Activated effector memory CD4-positive, alpha-beta T cell treated with Interleukin-2 at 50 U/mL for 16 hours (primary cell): ENCODE results near the gene DCP2.

Source experiments
- DNase-seq: peaks from one replicate; pipeline ENCODE4 v3.0.0-alpha.2; 2020

DCP2 gene

GRCh38 chr5:113024076-113024697 is 47.6 kb downstream of the DCP2 start:
- DNase-seq: no peak

- DNase-seq: no peak
Measured at GRCh38 chr5:113025596-113025995, 49.0 kb downstream of the DCP2 start.

DNA sequence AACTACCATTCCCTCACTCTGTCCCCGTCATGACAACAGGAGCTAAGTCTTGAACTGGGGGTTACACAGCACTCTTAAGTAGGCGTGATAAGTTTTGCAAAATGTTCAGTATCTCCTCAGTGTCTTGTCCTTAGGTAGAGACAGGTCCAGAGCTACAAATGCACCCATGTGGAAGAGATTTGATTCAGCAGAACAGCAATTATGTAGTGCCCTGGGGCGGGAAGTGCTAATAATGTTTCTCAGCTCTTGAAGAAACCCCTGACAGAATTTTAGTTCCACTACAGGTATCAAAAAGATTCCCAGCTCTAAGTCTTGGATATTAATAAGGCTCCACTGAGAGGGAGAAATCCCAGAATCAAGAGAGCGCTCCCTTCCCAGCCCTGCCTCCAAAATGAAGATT is 49.6 kb downstream of the DCP2 start:
- DNase-seq: no peak

GRCh38 chr5:113027015-113027414 is 50.4 kb downstream of the DCP2 start:
- no peak for DNase-seq

DNA sequence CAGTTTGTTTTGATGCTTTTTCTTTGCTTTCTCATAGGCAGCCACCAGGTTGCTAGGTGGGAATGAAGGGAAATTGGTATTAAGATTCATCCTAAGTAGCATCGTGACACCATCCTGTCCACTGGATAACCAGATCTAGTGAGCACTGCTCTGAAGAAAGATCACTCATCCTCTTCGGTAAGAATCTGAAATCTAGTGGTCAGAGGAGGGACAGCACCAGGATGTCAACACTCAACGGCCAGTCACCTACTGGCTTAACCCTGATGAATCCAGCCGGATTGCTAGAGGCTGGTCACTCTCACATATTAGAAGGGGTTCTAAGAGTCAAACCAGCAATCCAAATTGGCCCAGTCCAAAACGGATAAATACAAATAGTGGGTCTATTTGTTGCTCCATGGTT is 50.8 kb downstream of the DCP2 start:
- DNase-seq: no peak

DNA sequence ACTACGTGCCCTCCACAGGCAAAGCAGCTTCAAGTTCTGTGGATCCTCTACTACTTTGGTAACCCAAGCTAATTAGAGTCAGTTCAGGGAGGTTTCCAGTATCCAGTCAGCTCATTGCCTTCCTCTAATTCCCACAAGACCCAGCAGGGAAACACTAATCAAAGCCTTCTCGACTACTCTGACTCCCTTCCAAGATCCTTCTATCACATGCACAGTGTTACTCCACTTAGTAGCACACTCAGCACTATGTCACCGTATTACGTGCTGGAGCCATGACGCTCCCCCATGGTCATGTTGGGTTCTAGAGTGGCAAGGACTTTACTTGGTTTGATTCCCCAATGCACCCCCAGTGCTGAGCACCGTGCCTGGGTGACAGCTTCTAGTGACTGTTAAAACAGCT is 53.0 kb downstream of the DCP2 start:
- DNase-seq: no peak

DNA sequence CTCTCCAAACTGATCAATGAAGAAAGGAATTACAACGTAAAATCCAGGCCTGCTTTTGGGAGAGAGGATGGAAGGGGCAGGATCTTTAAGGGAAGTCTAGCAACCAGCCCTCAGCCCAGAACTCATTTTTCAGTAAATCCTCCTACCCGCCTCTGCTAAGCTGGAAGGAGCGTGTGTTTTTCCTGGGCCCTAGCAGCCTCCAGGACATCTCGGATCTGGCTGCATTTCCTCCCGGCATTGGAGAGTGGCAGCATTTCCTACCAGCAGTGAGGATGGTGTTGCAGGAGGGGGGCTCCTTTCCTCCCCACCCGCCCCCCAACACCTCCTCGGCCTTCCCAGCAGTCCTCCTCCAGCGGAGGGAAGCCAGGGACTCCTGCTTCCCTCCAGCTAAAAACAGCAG is 54.5 kb downstream of the DCP2 start:
- DNase-seq: no peak

DNA sequence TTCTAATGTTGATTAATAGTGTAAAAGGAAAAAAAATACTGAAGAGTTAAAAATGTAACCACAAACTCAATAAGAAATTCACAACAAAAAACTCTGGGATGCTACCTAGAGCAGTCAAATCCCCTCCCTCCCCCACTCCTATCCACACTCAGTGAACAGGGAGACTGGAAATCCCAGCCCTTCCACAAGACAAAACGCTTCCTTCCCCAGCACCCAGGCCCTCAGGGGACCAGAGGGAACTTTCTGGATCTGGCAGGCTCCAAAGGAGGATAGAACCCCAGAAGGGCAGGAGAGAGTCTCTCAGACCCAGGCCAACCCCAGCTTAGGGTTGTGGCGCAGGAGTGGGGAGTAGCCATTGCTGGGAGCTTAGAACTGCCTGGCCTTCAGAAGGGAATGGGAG is 55.0 kb downstream of the DCP2 start:
- DNase-seq: no peak

- no peak for DNase-seq
Measured at GRCh38 chr5:113034182-113034773, 57.7 kb downstream of the DCP2 start.

DNA sequence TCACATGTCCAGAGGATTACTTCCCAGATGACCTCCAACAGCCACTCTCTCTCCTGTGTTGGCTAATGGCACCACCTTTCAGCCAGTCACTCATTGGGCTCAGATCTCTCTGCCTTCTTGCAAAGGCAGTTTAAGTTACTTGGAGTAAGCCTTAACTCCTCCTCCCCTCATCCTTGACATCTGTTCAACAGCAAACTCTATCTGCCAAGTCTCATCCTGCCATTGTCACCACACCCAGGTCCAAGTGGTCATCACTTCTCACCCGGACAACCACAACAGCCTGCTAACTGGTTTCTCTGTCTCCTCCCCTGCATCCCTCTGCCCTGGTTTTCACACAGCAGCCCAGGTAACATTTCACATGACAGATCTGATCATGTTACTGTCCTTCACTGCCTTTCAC is 58.5 kb downstream of the DCP2 start:
- DNase-seq: no peak

- DNase-seq: no peak
Measured at GRCh38 chr5:113036321-113036720, 59.7 kb downstream of the DCP2 start.

DNA sequence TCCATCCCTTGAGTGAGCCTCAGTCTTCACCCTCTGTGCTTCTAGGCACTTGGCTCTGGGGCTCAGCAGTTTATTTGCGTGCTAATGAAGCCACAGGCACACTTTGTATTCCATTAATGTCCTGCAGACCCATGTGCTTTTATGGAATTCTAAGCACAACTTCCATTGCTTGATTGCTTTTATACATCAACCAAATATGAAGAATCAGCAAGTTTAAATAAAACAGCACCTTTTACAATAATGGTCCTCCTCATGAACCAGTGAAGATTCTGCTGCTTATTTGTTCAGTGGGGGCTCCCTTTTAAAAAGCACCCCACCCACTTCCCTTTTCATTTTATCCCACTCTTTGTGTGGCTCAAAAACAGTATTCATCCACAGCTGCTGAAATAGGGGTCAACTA is 60.2 kb downstream of the DCP2 start:
- no peak for DNase-seq

DNA sequence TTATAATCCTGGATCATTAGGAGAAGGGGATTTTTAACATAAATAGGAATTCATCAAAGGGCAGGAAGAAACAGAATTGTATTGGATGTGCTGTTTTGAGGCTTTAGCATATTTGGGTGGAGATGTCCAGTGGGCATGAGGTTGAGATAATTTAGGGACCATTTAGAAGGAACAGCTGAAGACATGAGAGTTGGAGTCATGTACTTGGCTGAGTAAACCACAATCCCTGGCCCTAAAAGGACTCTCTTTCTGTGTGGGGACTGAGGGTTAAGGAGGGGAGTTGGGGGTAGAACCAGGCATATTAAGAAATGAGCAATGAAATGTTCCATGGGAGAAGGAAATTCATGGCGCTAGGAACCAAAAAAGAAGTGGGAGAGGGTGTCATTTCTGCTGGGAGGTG is 61.5 kb downstream of the DCP2 start:
- no peak for DNase-seq

- DNase-seq: no peak
Measured at GRCh38 chr5:113038714-113039113, 62.1 kb downstream of the DCP2 start.

GRCh38 chr5:113039229-113039933 is 62.8 kb downstream of the DCP2 start:
- no peak for DNase-seq

DNA sequence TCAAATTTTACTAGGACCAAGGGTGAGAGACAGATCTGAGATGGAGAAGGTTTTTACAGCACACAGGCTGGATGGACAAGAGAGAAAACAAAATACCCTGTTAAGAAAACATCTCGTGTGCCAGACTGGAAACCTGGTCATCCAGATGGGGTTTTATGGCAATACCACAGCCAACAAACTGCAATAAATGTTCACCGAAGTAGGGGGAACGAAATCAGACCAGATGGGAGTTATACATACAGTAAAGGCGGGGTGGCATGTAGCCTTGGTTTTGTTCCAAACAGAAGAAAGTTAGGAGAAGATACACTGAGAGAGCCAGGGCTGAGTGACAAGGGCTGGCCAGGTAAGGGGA is 63.3 kb downstream of the DCP2 start:
- DNase-seq: no peak

GRCh38 chr5:113040672-113041260 is 64.2 kb downstream of the DCP2 start:
- no peak for DNase-seq

DNA sequence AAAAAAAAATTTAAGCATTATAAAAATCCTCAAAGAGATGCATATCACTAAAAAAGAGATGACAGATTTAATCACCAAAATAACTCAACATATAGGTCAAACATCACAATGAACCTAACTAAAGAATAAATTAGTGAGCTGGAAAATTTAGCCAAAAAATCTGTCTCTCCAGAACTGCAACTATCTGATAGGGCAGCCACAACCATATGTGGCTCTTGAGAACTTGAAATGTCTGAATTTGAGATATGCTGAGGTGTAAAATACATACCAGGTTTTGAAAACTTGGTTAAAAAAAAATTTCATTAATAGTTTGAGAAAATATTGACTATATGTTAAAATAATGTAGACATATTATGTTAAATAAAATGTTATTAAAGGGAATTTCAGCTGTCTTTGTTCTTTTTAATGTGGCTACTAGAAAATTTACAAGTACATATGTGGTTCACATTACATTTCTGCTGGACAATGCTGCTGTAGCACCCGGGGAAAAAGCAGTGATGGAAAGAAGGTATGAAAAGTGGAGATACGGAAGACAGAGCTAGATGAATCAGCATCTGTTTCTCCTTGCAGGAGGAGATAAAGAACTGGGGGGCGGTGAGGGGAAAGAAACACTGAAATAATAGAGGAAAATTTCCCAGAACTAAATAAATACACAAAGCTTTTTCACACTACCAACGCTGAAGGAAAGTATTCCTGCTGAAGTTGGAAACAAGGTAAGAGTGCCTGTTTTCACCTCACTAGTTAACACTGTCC is 66.1 kb downstream of the DCP2 start:
- no peak for DNase-seq

- no peak for DNase-seq
Measured at GRCh38 chr5:113043491-113043931, 66.9 kb downstream of the DCP2 start.

DNA sequence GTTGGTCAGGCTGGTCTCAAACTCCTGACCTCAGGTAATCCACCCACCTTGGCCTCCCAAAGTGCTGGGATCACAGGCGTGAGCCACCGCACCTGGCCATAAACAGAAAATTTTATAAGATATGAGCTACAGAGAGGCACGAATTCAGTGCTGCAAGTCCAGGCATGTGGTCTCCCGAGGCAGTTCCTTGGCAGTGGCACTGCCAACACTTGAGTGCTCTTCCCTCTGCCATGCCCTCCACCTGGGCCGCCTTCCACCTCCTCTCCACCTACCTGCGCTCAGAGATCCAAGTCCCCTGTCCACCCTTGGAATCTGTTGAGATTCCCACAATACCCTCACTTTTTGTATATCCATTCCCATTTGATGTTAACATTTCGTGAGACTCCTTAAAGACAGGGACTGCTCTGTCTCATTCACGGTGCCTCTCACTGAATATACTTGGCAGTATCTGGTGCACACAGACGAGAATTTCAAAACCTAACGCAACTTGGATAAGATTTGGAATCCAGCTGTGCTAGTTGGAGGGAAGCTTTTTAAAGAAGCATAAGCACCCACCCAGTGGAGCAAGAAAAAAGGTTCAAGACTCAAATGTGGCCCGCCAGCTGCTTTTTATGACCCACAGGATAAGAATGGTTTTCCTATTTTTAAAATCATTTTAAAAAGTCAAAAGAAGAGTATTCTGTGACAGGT is 68.3 kb downstream of the DCP2 start:
- DNase-seq: no peak

DNA sequence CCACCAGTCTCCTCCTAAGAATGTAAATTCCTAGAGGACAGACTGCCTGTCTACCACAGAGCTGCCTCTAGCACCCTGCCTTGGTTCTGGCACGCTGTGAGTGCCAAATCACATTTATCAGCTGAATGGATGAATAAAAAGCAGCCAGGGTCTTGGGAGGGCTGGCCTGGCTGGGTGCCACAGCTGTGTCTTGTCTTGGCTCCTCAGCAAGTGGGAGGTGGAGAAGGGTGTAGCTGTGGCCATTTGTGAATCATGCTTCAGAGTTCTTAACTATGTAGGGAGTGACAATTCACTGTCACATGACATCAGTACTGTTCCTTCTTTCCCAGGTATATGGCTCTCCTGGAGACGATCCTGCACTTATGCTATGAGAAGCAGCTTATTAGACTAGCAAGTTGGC is 70.6 kb downstream of the DCP2 start:
- no peak for DNase-seq

GRCh38 chr5:113047733-113048652 is 71.4 kb downstream of the DCP2 start:
- DNase-seq: no peak
